Skeletal muscle cell (primary cell): ENCODE data around the gene FEV.
"Not testable (repeated sequence)": the region's sequence is repeated elsewhere in the genome, so short reads cannot be mapped to it uniquely, and the experiment has no call there.

Source experiments
- DNase-seq: peaks from one replicate; pipeline ENCODE4 v3.0.0-alpha.2; 2010; ENCODE audit warnings: low read depth
- H3K4me3 ChIP-seq: 2 replicates; pipeline ENCODE4 v1.5.1; 2011; ENCODE audit warnings: low read depth, mild to moderate bottlenecking, control low read depth, low read length, moderate library complexity

The FEV gene

DNA sequence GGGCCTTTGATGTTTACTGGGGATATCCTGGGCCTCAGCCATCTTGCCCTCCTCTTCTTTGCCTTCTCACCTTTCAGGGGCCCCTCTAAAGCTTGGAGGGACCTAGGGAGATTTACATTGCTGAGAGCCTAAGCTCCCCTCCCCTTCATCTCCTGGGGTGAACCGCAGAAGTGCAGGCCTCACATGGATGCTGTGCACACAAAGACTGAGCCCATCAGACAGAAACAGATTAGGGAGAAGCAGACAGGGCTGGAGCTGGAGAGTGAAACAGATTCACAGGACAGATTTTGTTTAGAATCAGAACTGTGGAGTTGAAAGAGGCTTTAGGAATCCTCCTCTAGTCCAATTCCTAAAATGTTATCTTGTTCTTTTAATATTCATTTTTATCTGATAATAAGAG is 28.9 kb downstream of the FEV start:
- no peak for DNase-seq
- no peak overlapping the region for H3K4me3 ChIP-seq

- no peak overlapping the region for H3K4me3 ChIP-seq
- DNase-seq: no peak
Measured at GRCh38 chr2:218954541-218955300, 30.3 kb downstream of the FEV start.

DNA sequence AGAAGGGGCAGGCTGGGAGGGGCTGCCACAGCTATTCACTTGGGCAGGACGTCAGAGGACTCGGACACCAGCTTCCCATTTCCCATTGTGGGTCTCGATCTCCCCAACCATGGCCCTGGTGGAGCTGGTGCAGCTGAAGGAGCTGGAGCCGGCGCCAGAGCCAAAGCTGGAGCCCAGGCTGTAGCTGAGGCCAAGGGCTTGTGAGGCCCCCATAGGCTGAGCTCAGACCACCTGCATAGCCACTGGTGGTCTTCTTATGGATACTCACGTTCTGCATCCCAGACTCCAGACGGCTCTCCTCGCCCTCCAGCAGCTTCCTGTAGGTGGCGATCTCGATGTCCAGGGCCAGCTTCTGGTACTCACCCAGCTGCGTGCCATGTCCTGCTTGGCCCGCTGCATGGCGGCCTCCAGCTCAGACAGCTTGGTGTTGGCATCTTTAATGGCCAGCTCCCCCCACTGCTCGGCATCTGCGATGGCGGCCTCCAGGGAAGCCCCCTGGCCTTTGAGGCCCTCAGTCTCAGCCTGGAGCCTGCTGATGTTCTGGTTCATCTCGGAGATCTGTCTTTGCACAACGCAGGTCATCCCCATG is 31.5 kb downstream of the FEV start:
- no peak for DNase-seq

GRCh38 chr2:218952160-218952559 is 32.8 kb downstream of the FEV start:
- H3K4me3 ChIP-seq: no peak overlapping the region
- DNase-seq: no peak

More for the DNA sequence above, 31.5 kb downstream of the FEV start:
- no peak overlapping the region for H3K4me3 ChIP-seq

DNA sequence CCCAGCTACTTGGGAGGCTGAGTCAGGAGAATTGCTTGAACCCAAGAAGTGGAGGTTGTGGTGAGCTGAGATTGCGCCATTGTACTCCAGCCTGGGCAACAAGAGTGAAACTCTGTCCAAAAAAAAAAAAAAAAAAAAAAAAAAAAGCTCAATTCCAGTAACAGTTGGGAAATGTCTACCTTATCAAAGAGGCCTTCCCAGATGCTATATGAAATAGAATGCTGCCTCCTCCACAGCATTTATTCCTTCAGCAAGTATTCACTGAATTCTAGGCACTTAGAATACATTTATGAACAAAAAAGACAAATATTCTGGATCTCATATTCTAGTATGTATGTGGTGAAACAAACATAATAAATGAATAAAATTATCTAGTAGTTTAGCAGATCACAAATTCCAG is 38.4 kb downstream of the FEV start:
- no peak overlapping the region for H3K4me3 ChIP-seq
- no peak for DNase-seq

- no peak for DNase-seq
- no peak overlapping the region for H3K4me3 ChIP-seq
Measured at GRCh38 chr2:218944759-218945404, 40.1 kb downstream of the FEV start.

DNA sequence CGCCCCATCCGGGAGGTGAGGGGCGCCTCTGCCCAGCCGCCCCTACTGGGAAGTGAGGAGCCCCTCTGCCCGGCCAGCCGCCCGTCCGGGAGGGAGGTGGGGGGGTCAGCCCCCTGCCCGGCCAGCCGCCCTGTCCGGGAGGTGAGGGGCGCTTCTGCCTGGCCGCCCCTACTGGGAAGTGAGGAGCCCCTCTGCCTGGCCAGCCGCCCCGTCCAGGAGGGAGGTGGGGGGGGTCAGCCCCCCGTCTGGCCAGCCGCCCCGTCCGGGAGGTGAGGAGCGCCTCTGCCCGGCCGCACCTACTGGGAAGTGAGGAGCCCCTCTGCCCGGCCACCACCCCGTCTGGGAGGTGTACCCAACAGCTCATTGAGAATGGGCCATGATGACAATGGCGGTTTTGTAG is 53.2 kb downstream of the FEV start:
- not testable (repeated sequence) for DNase-seq, H3K4me3 ChIP-seq
